Esophagus squamous epithelium (tissue), 4 donors: Measurements from ENCODE around the gene NNMT.

Experiments used
- POLR2A ChIP-seq, 4 donors: fragments of 450-650 bp; IDR thresholded peaks; one replicate each; pipeline ENCODE4 v1.6.1; 2017; ENCODE audit warnings: antibody characterized with exemption in 4 of 4, mild to moderate bottlenecking in 4 of 4, moderate library complexity in 3 of 4
- TF ChIP-seq, protein P1 (sequence below), 6 experiments: fragments of 450-650 bp in 4 of 6; fragments of 200-600 bp in 2 of 6; sonication (generic) in 2 of 6; IDR thresholded peaks; one replicate each; pipeline ENCODE4 v1.5.1; 2016 to 2019; ENCODE audit warnings: antibody characterized with exemption in 6 of 6, mild to moderate bottlenecking in 4 of 6, moderate library complexity in 4 of 6

DNA sequence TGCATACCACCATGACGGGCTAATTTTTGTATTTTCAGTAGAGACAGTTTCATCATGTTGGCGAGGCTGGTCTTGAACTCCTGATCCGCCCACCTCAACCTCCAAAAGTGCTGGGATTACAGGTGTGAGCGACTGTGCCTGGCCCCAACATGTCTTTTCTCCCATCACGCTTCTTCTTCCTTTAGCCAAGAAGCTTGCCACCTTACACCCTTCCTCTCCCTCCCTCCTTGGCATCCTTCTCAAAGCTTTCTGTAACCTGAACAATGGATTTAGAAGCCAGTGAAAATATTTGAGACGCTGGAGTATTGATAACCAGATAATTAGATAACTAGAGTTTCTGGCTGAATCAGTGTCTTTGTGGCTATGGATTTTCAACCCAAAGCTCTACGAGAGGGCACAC lies 11.3 kb upstream of the NNMT start:
- TF ChIP-seq, protein P1, sequence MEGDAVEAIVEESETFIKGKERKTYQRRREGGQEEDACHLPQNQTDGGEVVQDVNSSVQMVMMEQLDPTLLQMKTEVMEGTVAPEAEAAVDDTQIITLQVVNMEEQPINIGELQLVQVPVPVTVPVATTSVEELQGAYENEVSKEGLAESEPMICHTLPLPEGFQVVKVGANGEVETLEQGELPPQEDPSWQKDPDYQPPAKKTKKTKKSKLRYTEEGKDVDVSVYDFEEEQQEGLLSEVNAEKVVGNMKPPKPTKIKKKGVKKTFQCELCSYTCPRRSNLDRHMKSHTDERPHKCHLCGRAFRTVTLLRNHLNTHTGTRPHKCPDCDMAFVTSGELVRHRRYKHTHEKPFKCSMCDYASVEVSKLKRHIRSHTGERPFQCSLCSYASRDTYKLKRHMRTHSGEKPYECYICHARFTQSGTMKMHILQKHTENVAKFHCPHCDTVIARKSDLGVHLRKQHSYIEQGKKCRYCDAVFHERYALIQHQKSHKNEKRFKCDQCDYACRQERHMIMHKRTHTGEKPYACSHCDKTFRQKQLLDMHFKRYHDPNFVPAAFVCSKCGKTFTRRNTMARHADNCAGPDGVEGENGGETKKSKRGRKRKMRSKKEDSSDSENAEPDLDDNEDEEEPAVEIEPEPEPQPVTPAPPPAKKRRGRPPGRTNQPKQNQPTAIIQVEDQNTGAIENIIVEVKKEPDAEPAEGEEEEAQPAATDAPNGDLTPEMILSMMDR (IDR thresholded peaks at IDR 0.05) = no peak
- TF ChIP-seq POLR2A (IDR thresholded peaks at IDR 0.05) = no peak
